GM12878 (cell line): ENCODE results near the gene TMPRSS4. TPM values are rescaled to one million over a fixed set of nuclear protein-coding genes. Genes with fewer than 3 reads are reported as not detected.

ENCODE experiments used
- ATAC-seq: fragments of 200-7000 bp; cut with Tn5 transposase; 3 replicates; pipeline ENCODE4 v1.9.1; 2020; ENCODE audit warnings: mild to moderate bottlenecking, moderate library complexity
- BruUV-seq: library from RNA; stranded (reverse); fragments of 400-500 nt; replicated peaks from 2 replicates; lab custom pipeline; 2021; lab: Mats Ljungman, UMichigan
- CTCF ChIA-PET: fragments of 300-600 bp; sonication (Branson Sonifier 250); formaldehyde crosslinking; extraction: SDS; loops from one replicate; lab custom pipeline; 2021; ENCODE audit warnings: inconsistent platforms; lab: Yijun Ruan, JAX
- POLR2A ChIA-PET: fragments of 350-600 bp; formaldehyde crosslinking; extraction: SDS; loops from one replicate; lab custom pipeline; 2021; ENCODE audit warnings: inconsistent platforms; lab: Charles Lee
- RAD21 ChIA-PET: fragments of 300-600 bp; sonication (Branson Sonifier 250); formaldehyde crosslinking; loops from one replicate; lab custom pipeline; 2023; ENCODE audit warnings: antibody characterized with exemption; ENCODE audit not compliant: unreplicated experiment; lab: Charles Lee
- SMC1A ChIA-PET: fragments of 300-600 bp; sonication (Branson Sonifier 250); formaldehyde crosslinking; loops from one replicate; lab custom pipeline; 2023; ENCODE audit not compliant: unreplicated experiment, uncharacterized antibody; lab: Charles Lee
- DNase-seq: peaks from one replicate; pipeline ENCODE4 v3.0.0-alpha.2; 2011; ENCODE audit warnings: low read depth, low spot score
- FAIRE-seq: peaks from 3 replicates; lab custom pipeline; 2011; peaks lifted over from hg19 to GRCh38; lab: Jason Lieb, UNC
- H2AFZ ChIP-seq: 2 replicates; pipeline ENCODE4 v1.6.0; 2011; ENCODE audit warnings: low read depth, low read length, control low read depth; ENCODE audit not compliant: control insufficient read depth
- H3K27ac ChIP-seq: 2 replicates; pipeline ENCODE4 v1.5.1; 2011; ENCODE audit warnings: control low read depth; ENCODE audit not compliant: control insufficient read depth, insufficient read depth
- H3K27me3 ChIP-seq, 2 experiments: replicated peaks in 1 of 2; 2 replicates each; pipeline versions ENCODE4 v1.6.0 to v1.6.1; 2011; ENCODE audit warnings: low read length in 1 of 2; ENCODE audit not compliant: control insufficient read depth in 2 of 2, insufficient read depth in 2 of 2
- H3K36me3 ChIP-seq, 2 experiments: 2 replicates each; pipeline ENCODE4 v1.5.1; 2011; ENCODE audit warnings: low read length in 1 of 2; ENCODE audit not compliant: control insufficient read depth in 2 of 2, insufficient read depth in 2 of 2
- H3K4me1 ChIP-seq: 2 replicates; pipeline ENCODE4 v1.6.1; 2011; ENCODE audit warnings: mild to moderate bottlenecking, low read length, moderate library complexity, mixed read lengths; ENCODE audit not compliant: control insufficient read depth, insufficient read depth
- H3K4me2 ChIP-seq: 2 replicates; pipeline ENCODE4 v1.6.0; 2011; ENCODE audit warnings: control low read depth; ENCODE audit not compliant: control insufficient read depth, insufficient read depth
- H3K4me3 ChIP-seq: fragments of 200-600 bp; sonication (generic); 2 replicates; pipeline ENCODE4 v1.5.1; 2016
- H3K79me2 ChIP-seq: 2 replicates; pipeline ENCODE4 v1.6.0; 2011; ENCODE audit warnings: low read length; ENCODE audit not compliant: control insufficient read depth, insufficient read depth
- H3K9ac ChIP-seq: 2 replicates; pipeline ENCODE4 v1.8.0; 2011; ENCODE audit warnings: low read length, control low read depth, mixed read lengths; ENCODE audit not compliant: control insufficient read depth, insufficient read depth
- H3K9me3 ChIP-seq: replicated peaks from 3 replicates; pipeline ENCODE4 v1.5.1; 2011; ENCODE audit warnings: mild to moderate bottlenecking, low read length; ENCODE audit not compliant: control insufficient read depth, insufficient read depth
- H4K20me1 ChIP-seq: 2 replicates; pipeline ENCODE4 v1.6.0; 2011; ENCODE audit not compliant: control insufficient read depth, insufficient read depth
- CBX3 ChIP-seq: fragments of 200-600 bp; sonication (generic); IDR thresholded peaks from 2 replicates; pipeline ENCODE4 v1.6.1; 2016; ENCODE audit warnings: low read depth, borderline replicate concordance
- CHD1 ChIP-seq: IDR thresholded peaks from 2 replicates; pipeline ENCODE4 v1.6.1; 2012; ENCODE audit warnings: low read depth, low read length, improper control_type of control experiment
- EZH2 ChIP-seq: IDR thresholded peaks from 2 replicates; pipeline ENCODE4 v1.6.1; 2012; ENCODE audit warnings: low read depth, mild to moderate bottlenecking, control low read depth, inconsistent platforms, low read length, borderline replicate concordance; ENCODE audit not compliant: control insufficient read depth
- MEF2B ChIP-seq: fragments of 450-650 bp; IDR thresholded peaks from 2 replicates; pipeline ENCODE4 v1.6.1; 2018; ENCODE audit warnings: mild to moderate bottlenecking, moderate library complexity; ENCODE audit not compliant: partially characterized antibody, poor library complexity, severe bottlenecking
- NR2F1 ChIP-seq: fragments of 450-650 bp; conservative IDR thresholded peaks from 2 replicates; pipeline ENCODE4 v1.6.1; 2017; ENCODE audit warnings: mild to moderate bottlenecking
- POLR2AphosphoS2 ChIP-seq: IDR thresholded peaks from 2 replicates; pipeline ENCODE4 v1.6.1; 2011; ENCODE audit warnings: low read depth, mild to moderate bottlenecking, low read length, improper control_type of control experiment, moderate library complexity
- RB1 ChIP-seq: fragments of 450-650 bp; formaldehyde crosslinking; IDR thresholded peaks from 2 replicates; pipeline ENCODE4 v1.6.1; 2017; ENCODE audit warnings: mild to moderate bottlenecking, borderline replicate concordance
- RUNX3 ChIP-seq: IDR thresholded peaks from 2 replicates; pipeline ENCODE4 v1.6.1; 2012; ENCODE audit warnings: low read length, inconsistent platforms
- SREBF1 ChIP-seq: IDR thresholded peaks from 2 replicates; pipeline ENCODE4 v1.6.1; 2012; ENCODE audit warnings: mild to moderate bottlenecking, low read length
- USF1 ChIP-seq: IDR thresholded peaks from 2 replicates; pipeline ENCODE4 v1.6.1; 2011; ENCODE audit warnings: borderline replicate concordance, low read depth, mild to moderate bottlenecking, moderate library complexity, mixed read lengths, low read length; ENCODE audit not compliant: insufficient read depth; ENCODE audit errors: extremely low read length
- ZNF592 ChIP-seq: fragments of 450-650 bp; IDR thresholded peaks from 2 replicates; pipeline ENCODE4 v1.6.1; 2017; ENCODE audit warnings: mild to moderate bottlenecking, moderate library complexity
- WGBS: methylation state at CpG from one replicate; pipeline ENCODE4 v1.1.6; 2016; ENCODE audit warnings: low lambda C conversion rate; ENCODE audit not compliant: insufficient replicate concordance, insufficient coverage; ENCODE audit errors: missing lambda C conversion rate; 5-methylcytosine and 5-hydroxymethylcytosine counted together
- in situ Hi-C: fragments of 300-500 bp; cut with MboI; formaldehyde crosslinking; loops from 9 replicates; pipeline ENCODE4 v1.14.3; 2018; ENCODE audit warnings: mixed read lengths
- intact Hi-C: fragments of 100-400 bp; cut with micrococcal nuclease; formaldehyde crosslinking; loops from one replicate; pipeline ENCODE4 v1.14.2; 2022; ENCODE audit not compliant: unreplicated experiment
- polyA plus RNA-seq, 11 experiments: library from polyadenylated mRNA; depleted of rRNA in 4 of 11; unstranded in 6 of 11; stranded (reverse) in 5 of 11; fragments of >200 nt; fragmentation: Nextera tagmentation in 4 of 11; fragmentation: Illumina TruSeq in 1 of 11; extraction: Ambion mirVana in 4 of 11; extraction: Trizol in 1 of 11; gene quantifications; 1 replicate in 1 of 11; 2 replicates in 10 of 11; pipeline versions ENCODE4 v1.2.1 to v1.2.3, GENCODE V29; 2011 to 2016; ENCODE audit warnings: inconsistent platforms in 2 of 11, missing spikeins in 2 of 11, low read depth in 1 of 11
- total RNA-seq, 4 experiments: library from RNA; depleted of rRNA in 3 of 4; stranded (reverse); fragments of >200 nt in 3 of 4; fragmentation: Illumina TruSeq in 1 of 4; extraction: Trizol in 1 of 4; gene quantifications; 2 replicates each; pipeline versions ENCODE4 v1.2.1 to v1.2.3, GENCODE V29; 2013 to 2021

The TMPRSS4 gene
- total and polyA plus RNA-seq, 10 of the 15 experiments (the other 5 are each of a cell fraction or from before 2014, with no cell fraction given), result 0.14 to 0.26 TPM; not detected in 8

GRCh38 chr11:118091690-118092089, 14.8 kb downstream of the TMPRSS4 start (continued):
- TF ChIP-seq USF1 (no peak), POLR2AphosphoS2 (no peak), CHD1 (no peak), MEF2B (no peak)

- H3K36me3 ChIP-seq, result no peaks in the 10 kb centered on the region
- ChIA-PET RAD21 (interaction anchor here (1.0 kb wide), 1 partner anchor 40 kb away, joined by 3 read pairs; no protein-coding TSS in a partner anchor), CTCF (no interaction called here), POLR2A (no interaction called here), SMC1A (interaction anchor here (0.5 to 0.6 kb wide), 2 partner anchors 19 to 185 kb away, joined by 3 to 4 read pairs; no protein-coding TSS in a partner anchor)
- H3K4me1 ChIP-seq, result no peaks in the 10 kb centered on the region; the same call in 1 of the 2 replicates
- DNase-seq (no peak), ATAC-seq (no peak), FAIRE-seq (no peak)
- 10% methylated on average over 8 of the region's 8 CpGs for WGBS
- no TSS peak for BruUV-seq
- in situ Hi-C loops, result no loop called here
- no peak overlapping the region for H3K27ac ChIP-seq
- H3K4me3 ChIP-seq, result no peak overlapping the region
- no peak for TF ChIP-seq RUNX3
- TF ChIP-seq CBX3, result no peak
- TF ChIP-seq EZH2, result no peak
- TF ChIP-seq SREBF1, result no peak
- no peak for TF ChIP-seq RB1
- no peak for TF ChIP-seq ZNF592
- 0 out of 2 replicates have a peak, but pooled peaks have one; percentile 27 for TF ChIP-seq NR2F1
- intact Hi-C loops, result no loop called here
- no peaks in the 10 kb centered on the region for H3K79me2 ChIP-seq
- no peaks in the 10 kb centered on the region for H4K20me1 ChIP-seq
- no peak overlapping the region for H3K9ac ChIP-seq
- H3K4me2 ChIP-seq, result no peak overlapping the region
- peaks cover 4% of the 10 kb centered on the region; the same call in 1 of the 3 replicates for H3K9me3 ChIP-seq
- H2AFZ ChIP-seq, result no peak overlapping the region
- no peaks in the 10 kb centered on the region for H3K27me3 ChIP-seq
These were observed 16.2 kb downstream of the TMPRSS4 start for GRCh38 chr11:118092907-118093571.
